ENCODE results near the gene SPRED1. TPM values are rescaled to one million over a fixed set of nuclear protein-coding genes. Genes with fewer than 3 reads are reported as not detected.
"Not testable (repeated sequence)": the region's sequence is repeated elsewhere in the genome, so short reads cannot be mapped to it uniquely, and the experiment has no call there.

Gene SPRED1
- polyA plus RNA-seq, 2 of the 4 experiments (the other 2 are of a cell fraction), result 6.0 to 8.6 TPM

GRCh38 chr15:38229705-38230310 is 22.8 kb upstream of the SPRED1 start:
- ATAC-seq, result no peak
- DNase-seq (ENCODE audit: low read depth in 1 of 2, low spot score in 1 of 2), result no peak
- Histone ChIP-seq H3K4me3 (no peak overlapping the region), H3K4me1 (peaks cover 14% of the 10 kb centered on the region), H3K9me3 (no peaks in the 10 kb centered on the region), H3K4me2 (no peak overlapping the region), H3K27ac (no peak overlapping the region)
- CTCF ChIA-PET, result interaction anchor here (1.2 kb wide), 1 partner anchor 21 kb away, joined by 4 read pairs; no protein-coding TSS in a partner anchor
- POLR2A ChIA-PET, result no interaction called here
- FAIRE-seq, result no peak
- TF ChIP-seq FOXS1 (CRISPR knock-in tag; IDR thresholded peaks at IDR 0.05) (no peak), KDM5A (IDR thresholded peaks at IDR 0.05) (no peak), ZNF302 (CRISPR knock-in tag; IDR thresholded peaks at IDR 0.05) (no peak), RFX5 (IDR thresholded peaks at IDR 0.05) (no peak), NPAS2 (CRISPR knock-in tag; IDR thresholded peaks at IDR 0.05; ENCODE audit: borderline replicate concordance) (no peak), PBX3 (IDR thresholded peaks at IDR 0.05) (no peak), USF2 (IDR thresholded peaks at IDR 0.05) (no peak), HOXA7 (CRISPR knock-in tag; IDR thresholded peaks at IDR 0.05) (no peak), ZFP36 (IDR thresholded peaks at IDR 0.05; ENCODE audit: borderline replicate concordance, partially characterized antibody) (no peak), ELK1 (IDR thresholded peaks at IDR 0.05; ENCODE audit: low read depth, low read length) (no peak), E2F6 (IDR thresholded peaks at IDR 0.05; ENCODE audit: borderline replicate concordance, low read depth) (no peak), MAFK (IDR thresholded peaks at IDR 0.05; ENCODE audit: partially characterized antibody) (no peak), BHLHE40 (IDR thresholded peaks at IDR 0.05; ENCODE audit: low read depth, low read length) (no peak), ESRRA (IDR thresholded peaks at IDR 0.05; ENCODE audit: borderline replicate concordance, low read length) (no peak)
- WGBS (ENCODE audit: missing lambda C conversion rate), result 65% methylated on average over 3 of the region's 3 CpGs

- ChIA-PET CTCF (interaction anchor here (0.5 kb wide), 1 partner anchor 99 kb away, joined by 3 read pairs; no protein-coding TSS in a partner anchor), POLR2A (no interaction called here)
- 90% methylated on average over 5 of the region's 5 CpGs for WGBS (ENCODE audit: missing lambda C conversion rate)
- TF ChIP-seq POLR2AphosphoS2 (conservative IDR thresholded peaks at IDR 0.05; ENCODE audit: low read length), result no peak
- no peak for TF ChIP-seq HEYL (CRISPR knock-in tag; IDR thresholded peaks at IDR 0.05)
- TF ChIP-seq PHF8 (IDR thresholded peaks at IDR 0.05; ENCODE audit: borderline replicate concordance, low read depth), result no peak
- no peak for TF ChIP-seq FOXS1 (CRISPR knock-in tag; IDR thresholded peaks at IDR 0.05)
- no peak for TF ChIP-seq TP53 (CRISPR knock-in tag; IDR thresholded peaks at IDR 0.05)
- no peak for TF ChIP-seq HOXA7 (CRISPR knock-in tag; IDR thresholded peaks at IDR 0.05)
- H3K4me2 ChIP-seq, result no peak overlapping the region
- no peaks in the 10 kb centered on the region for H3K9me3 ChIP-seq
- no peak overlapping the region for H3K4me3 ChIP-seq
- no peak overlapping the region for H3K27ac ChIP-seq
- no peak for ATAC-seq
- FAIRE-seq, result no peak
- H3K4me1 ChIP-seq, result peaks cover 13% of the 10 kb centered on the region
- no peak for DNase-seq (ENCODE audit: low read depth in 1 of 2, low spot score in 1 of 2)
Measured at GRCh38 chr15:38231436-38231835, 21.2 kb upstream of the SPRED1 start.

GRCh38 chr15:38237021-38237420 is 15.6 kb upstream of the SPRED1 start:
- WGBS (ENCODE audit: missing lambda C conversion rate), result 77% methylated on average over 9 of the region's 9 CpGs
- H3K4me2 ChIP-seq; DNase-seq (ENCODE audit: low read depth in 1 of 2, low spot score in 1 of 2); H3K9me3 ChIP-seq; H3K4me3 ChIP-seq; H3K27ac ChIP-seq; H3K4me1 ChIP-seq; FAIRE-seq; POLR2A ChIA-PET; ATAC-seq; CTCF ChIA-PET: not testable (repeated sequence)

Measured in A549 (cell line).